ENCODE measurements around the gene ZNF215.
"Not testable (repeated sequence)": the region's sequence is repeated elsewhere in the genome, so short reads cannot be mapped to it uniquely, and the experiment has no call there.

ZNF215 gene
- total RNA-seq = 0.04 to 0.31 reads per million in 2 donors

GRCh38 chr11:6926208-6927029 is at the start of gene ZNF215:
Gene ZNF215, plus strand, starts transcription at chr11:6926426. Its CDS starts 5,847 bp downstream, at chr11:6932273.
- no peak for DNase-seq

GRCh38 chr11:6876914-6877313 is 49.3 kb upstream of the ZNF215 start:
- no peak for DNase-seq

- DNase-seq = no peak
Measured at GRCh38 chr11:6882751-6883150, 43.5 kb upstream of the ZNF215 start.

GRCh38 chr11:6887711-6888110 is 38.5 kb upstream of the ZNF215 start:
- DNase-seq = not testable (repeated sequence)

DNA sequence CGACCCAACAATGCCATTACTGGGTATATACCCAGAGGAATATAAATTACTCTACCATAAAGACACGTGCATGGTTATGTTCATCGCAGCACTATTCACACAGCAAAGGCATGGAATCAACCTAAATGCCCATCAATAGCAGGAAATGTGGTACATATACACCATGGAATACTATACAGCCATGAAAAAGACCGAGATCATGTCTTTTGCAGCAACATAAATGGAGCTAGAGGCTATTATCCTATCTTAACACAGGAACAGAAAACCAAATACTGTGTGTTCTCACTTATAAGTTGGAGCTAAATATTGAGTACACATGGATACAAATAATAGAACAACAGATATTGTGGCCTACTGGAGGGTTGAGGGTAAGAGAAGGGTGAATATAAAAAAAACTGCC is 37.4 kb upstream of the ZNF215 start:
- no peak for DNase-seq

DNA sequence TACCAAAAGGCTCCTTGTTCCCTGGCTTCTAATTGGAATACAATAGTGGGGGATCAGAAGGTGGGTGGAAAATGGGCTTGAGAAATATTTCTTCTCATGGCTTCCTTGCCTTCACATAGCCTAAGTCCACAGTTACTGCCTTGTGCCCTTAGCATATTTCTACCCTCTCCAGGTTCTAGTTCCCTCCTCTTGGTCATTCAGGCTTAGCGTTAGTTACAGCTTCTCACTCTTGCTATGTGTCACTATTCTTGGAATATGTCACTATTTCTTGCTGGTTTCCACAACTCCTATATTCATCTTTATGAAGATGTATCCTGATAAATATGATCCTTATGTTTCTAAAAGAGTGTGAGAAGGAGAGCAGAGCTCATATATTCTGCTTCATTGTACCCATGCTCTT is 36.4 kb upstream of the ZNF215 start:
- DNase-seq = no peak

- no peak for DNase-seq
Measured at GRCh38 chr11:6892400-6892799, 33.8 kb upstream of the ZNF215 start, which contains the start of gene OR2D2. Gene OR2D2, minus strand, starts transcription at chr11:6892500. Its CDS starts 0 bp downstream, at chr11:6892500.

DNA sequence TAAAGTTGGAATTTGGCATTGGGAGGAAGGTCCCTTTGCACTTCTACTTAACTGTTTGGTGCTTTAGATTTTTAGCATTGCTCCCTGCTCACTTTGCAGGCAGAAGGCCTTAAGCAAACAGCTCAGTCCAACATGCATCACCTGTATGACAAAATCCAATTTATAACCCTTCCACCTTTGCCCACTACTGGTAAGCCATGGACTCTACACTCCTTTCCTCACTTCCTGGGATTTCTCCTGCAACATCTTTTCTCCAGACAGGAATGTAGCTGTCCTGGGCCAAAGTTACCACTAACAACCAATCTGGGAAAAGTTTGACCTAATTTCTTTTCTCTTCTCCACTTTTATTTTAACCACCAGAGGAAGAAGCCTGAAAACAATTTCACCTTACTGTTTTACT is 32.1 kb upstream of the ZNF215 start:
- DNase-seq = no peak

DNA sequence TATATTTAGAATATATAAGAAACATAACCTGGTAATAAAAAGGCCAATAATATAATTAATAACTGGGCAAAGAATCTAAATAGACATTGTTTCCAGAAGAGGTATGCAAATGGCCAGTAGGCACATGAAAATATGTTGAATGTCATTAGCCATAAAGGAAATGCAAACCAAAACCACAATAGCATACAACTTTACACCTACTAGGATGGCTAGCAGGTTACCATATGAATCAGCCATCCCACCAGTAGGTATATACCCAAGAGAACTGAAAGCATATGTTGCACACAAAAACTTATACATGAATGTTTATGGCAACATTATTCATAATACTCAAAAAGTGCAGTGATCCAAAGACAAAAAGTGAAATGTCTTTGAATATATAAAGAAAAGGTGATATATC is 31.2 kb upstream of the ZNF215 start:
- DNase-seq = no peak

- DNase-seq = no peak
Measured at GRCh38 chr11:6898911-6899310, 27.3 kb upstream of the ZNF215 start.

- no peak for DNase-seq
Measured at GRCh38 chr11:6900327-6900999, 25.8 kb upstream of the ZNF215 start.

DNA sequence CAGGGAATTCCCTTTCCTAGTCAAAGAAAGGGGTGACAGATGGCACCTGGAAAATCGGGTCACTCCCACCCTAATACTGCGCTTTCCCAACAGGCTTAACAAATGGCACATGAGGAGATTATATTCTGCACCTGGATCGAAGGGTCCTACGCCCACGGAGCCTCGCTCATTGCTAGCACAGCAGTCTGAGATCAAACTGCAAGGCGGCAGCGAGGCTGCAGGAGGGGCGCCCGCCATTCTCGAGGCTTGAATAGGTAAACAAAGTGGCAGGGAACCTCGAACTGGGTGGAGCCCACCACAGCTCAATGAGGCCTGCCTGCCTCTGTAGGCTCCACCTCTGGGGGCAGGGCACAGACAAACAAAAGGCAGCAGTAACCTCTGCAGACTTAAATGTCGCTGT is 21.4 kb upstream of the ZNF215 start:
- not testable (repeated sequence) for DNase-seq

DNA sequence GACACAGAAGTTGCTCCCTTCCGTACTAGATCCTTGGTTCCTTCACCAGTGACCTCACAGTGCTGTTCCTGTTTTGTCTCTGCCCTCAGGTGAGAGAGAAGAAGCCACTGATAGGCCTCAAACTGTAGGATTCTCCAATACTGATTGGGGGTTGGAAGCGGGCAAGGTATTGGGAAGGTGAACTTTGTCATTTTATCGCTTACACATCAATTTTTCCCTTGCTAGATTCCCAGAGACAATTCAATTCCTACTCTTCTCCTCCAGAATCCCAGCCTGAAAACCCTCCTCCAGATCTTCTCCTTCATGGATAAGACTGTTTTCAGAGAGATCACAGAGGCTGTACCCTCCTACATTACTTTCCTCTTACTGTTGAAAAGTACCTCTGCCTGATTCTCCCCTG is 14.8 kb upstream of the ZNF215 start:
- no peak for DNase-seq

DNA sequence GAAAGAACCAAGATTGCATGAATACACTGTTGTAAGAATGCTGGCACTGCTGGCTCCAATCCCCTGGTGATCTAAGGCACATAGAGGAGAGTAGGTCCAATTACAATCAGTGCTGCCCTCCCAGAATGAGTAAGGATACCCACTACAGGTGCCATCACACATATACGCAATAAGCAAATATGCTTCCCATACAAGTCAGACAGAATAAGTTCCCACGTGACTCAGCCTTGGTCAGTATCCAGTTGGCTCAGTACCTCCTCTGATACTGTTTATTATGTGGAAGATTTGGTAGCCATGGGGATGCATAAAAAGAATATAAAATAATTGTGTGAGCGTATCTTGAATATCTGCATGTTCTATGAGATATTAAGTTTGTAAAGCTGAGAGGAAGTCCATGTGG is 14.3 kb upstream of the ZNF215 start:
- DNase-seq = no peak

GRCh38 chr11:6919698-6920097 is 6.5 kb upstream of the ZNF215 start:
- DNase-seq = no peak

GRCh38 chr11:6920702-6921101 is 5.5 kb upstream of the ZNF215 start, which contains the start of gene OR2D3:
Gene OR2D3, plus strand, starts transcription at chr11:6921002. Its CDS starts 0 bp downstream, at chr11:6921002.
- DNase-seq = no peak

DNA sequence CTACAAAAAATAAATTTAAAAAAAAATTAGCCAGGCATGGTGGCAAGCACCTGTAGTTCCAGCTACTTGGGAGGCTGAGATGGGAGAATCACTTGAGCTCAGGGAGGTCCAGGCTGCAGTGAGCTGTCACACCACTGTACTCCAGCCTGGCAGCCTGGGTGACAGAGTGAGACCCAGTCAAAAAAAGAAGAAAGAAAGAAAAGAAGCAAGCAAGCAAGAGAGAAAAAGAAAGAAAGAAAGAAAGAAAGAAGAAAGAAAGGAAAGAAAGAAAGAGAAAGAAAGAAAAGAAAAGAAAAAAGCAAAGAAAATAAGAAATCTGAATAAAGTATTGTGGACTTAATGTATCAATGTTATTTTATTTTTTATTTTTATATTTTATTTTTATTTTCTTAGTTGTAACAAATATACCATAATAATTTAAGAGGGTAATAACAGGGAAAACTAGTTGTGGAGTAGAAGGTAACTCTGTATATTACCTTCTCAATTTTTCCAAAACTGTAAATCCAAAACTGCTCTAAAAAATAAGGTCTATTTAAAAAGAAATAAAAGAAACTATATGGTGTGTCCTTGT is 1.1 kb upstream of the ZNF215 start:
- DNase-seq = no peak

DNA sequence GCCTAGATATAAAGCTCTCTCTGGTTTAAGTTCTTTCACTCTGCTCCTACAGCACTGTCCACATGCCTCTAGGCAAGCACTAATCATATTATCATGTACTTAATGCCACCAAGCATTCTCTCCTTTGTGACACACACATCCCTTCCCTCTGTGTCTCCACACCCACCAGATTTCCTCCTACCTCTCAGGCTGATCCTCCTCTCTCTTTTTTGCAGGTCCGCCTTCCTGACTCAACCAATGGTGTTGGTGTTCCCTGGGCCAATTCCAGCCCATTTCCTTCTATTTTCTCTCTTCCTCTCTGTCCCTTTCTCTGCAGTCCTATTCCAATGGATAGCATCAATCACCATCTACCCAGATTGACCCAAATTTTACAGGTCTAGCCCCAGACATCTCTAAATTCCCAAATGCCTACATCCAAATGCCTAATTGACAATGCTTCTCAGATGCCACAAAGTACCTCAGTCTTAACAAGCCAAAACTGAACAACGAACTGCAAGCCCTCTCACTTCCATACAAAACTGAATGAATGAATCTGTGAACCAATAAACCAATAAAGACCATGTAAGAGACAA is 504 bp upstream of the ZNF215 start:
- no peak for DNase-seq

DNA sequence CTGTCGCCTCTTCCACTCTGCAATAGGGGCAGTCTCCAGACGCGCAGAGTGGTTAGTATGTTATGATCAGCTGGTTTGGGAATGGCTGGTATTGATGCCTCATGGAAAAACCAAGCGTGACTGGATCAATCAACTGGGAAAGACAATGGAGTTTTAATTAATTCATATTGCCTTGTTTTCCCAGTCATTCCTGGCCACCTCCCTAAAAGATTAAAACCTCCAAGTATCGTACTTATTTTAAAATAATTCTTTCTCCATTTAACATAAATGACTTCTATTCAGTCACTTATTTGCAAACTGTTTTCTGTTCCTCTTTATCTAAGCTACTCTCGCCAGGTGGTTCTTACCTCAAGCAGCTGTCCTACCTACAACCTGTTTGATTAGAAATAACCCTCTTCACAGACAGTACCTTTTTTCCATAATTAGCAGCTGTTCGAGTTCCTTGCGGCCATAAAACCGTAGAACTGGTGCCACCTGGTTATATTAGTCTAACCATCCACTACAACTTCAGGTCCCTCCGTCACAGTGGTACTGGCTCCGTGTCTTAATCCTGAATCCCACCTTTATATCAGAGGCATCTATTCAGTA is 898 bp downstream of the ZNF215 start:
- DNase-seq = no peak

- no peak for DNase-seq
Measured at GRCh38 chr11:6928916-6929315, 2.7 kb downstream of the ZNF215 start.

DNA sequence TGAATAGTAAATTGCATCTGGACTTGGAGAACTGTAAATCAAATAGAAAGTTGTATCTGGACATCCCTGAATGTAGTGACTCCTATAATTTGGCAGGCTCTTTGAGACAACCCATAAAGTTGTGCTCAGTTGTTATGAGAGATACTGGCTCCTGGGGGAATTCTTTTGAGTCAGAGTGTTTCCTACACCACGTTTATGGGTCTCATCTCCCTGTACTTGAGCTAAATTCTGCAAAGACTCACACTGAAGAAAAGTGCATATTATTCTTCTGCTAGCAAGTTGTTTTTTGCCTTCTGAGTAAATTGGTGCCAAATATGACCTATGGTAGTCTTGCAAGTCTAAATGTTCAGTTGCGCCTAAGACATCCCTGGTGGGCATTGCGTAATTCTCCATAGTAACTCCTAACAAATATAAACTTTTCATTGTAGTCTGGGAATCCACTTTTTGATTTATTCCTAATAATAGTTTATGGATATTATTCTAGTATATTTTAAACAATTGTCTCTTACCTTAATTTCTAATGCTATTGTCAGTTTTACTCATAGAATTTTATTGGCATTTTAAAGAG is 5.0 kb downstream of the ZNF215 start:
- DNase-seq = no peak

DNA sequence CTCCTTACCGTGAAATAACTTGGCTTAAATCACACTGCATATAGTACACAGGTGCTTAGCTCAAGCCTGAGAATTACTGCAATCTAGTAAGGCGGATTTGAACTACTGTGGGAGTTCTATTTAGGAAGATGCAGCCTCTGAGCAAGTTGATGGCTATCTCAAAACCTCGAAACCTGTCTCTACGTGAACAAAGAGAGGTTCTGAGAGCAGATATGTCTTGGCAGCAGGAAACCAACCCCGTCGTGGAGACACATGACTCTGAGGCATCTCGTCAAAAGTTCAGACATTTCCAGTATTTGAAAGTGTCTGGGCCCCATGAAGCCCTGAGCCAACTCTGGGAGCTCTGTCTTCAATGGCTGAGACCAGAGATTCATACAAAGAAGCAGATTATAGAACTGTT is 5.9 kb downstream of the ZNF215 start:
- DNase-seq = no peak

- DNase-seq = no peak
Measured at GRCh38 chr11:6941970-6942369, 15.7 kb downstream of the ZNF215 start.

Data from activated gamma-delta T cell (primary cell).